Measurements from ENCODE around the gene IGFL3.

The IGFL3 gene

GRCh38 chr19:46144756-46145155 lies 20.3 kb upstream of the IGFL3 start:
- 100% methylated on average over 1 of the region's 3 CpGs for WGBS, 2 experiments (ENCODE audit: insufficient coverage in 2 of 2)
- H3K4me1 ChIP-seq (ENCODE audit: control insufficient read depth, insufficient read depth, low read length, poor library complexity, severe bottlenecking): no peaks in the 10 kb centered on the region
- no peaks in the 10 kb centered on the region for H3K36me3 ChIP-seq (ENCODE audit: control insufficient read depth, insufficient read depth, low read length)
- no peak overlapping the region for H3K4me3 ChIP-seq (ENCODE audit: extremely low read depth, insufficient read depth, low read length, poor library complexity, severe bottlenecking)
- no peaks in the 10 kb centered on the region for H3K9me3 ChIP-seq (ENCODE audit: control insufficient read depth, low read length)
- no peak overlapping the region for H3K27ac ChIP-seq (ENCODE audit: low read depth, low read length, severe bottlenecking)

- H3K4me1 ChIP-seq (ENCODE audit: control insufficient read depth, insufficient read depth, low read length, poor library complexity, severe bottlenecking): no peaks in the 10 kb centered on the region
- 90% methylated on average over 1 of the region's 4 CpGs; no CpG with 5 or more reads in 1 of the 2 experiments for WGBS, 2 experiments (ENCODE audit: insufficient coverage in 2 of 2)
- H3K36me3 ChIP-seq (ENCODE audit: control insufficient read depth, insufficient read depth, low read length): no peaks in the 10 kb centered on the region
- no peaks in the 10 kb centered on the region for H3K9me3 ChIP-seq (ENCODE audit: control insufficient read depth, low read length)
- H3K4me3 ChIP-seq (ENCODE audit: extremely low read depth, insufficient read depth, low read length, poor library complexity, severe bottlenecking): no peak overlapping the region
- no peak overlapping the region for H3K27ac ChIP-seq (ENCODE audit: low read depth, low read length, severe bottlenecking)
Observed at GRCh38 chr19:46142294-46142693, 17.8 kb upstream of the IGFL3 start.

GRCh38 chr19:46141421-46141820 lies 16.9 kb upstream of the IGFL3 start:
- Histone ChIP-seq H3K4me1 (ENCODE audit: control insufficient read depth, insufficient read depth, low read length, poor library complexity, severe bottlenecking) (no peaks in the 10 kb centered on the region), H3K36me3 (ENCODE audit: control insufficient read depth, insufficient read depth, low read length) (no peaks in the 10 kb centered on the region), H3K9me3 (ENCODE audit: control insufficient read depth, low read length) (no peaks in the 10 kb centered on the region), H3K4me3 (ENCODE audit: extremely low read depth, insufficient read depth, low read length, poor library complexity, severe bottlenecking) (no peak overlapping the region), H3K27ac (ENCODE audit: low read depth, low read length, severe bottlenecking) (no peak overlapping the region)
- 92% methylated on average over 1 of the region's 1 CpG; no CpG with 5 or more reads in 1 of the 2 experiments for WGBS, 2 experiments (ENCODE audit: insufficient coverage in 2 of 2)

- H3K4me1 ChIP-seq (ENCODE audit: control insufficient read depth, insufficient read depth, low read length, poor library complexity, severe bottlenecking): peaks cover 18% of the 10 kb centered on the region
- WGBS, 2 experiments (ENCODE audit: insufficient coverage in 2 of 2): 95 to 96% methylated on average over 2 to 4 of the region's 4 CpGs
- no peaks in the 10 kb centered on the region for H3K9me3 ChIP-seq (ENCODE audit: control insufficient read depth, low read length)
Observed at GRCh38 chr19:46137915-46138473, 13.5 kb upstream of the IGFL3 start.

GRCh38 chr19:46134527-46134926 lies 10.0 kb upstream of the IGFL3 start:
- Histone ChIP-seq H3K27ac (ENCODE audit: low read depth, low read length, severe bottlenecking) (peak overlapping the region; percentile 98), H3K4me3 (ENCODE audit: extremely low read depth, insufficient read depth, low read length, poor library complexity, severe bottlenecking) (no peak overlapping the region)

More at GRCh38 chr19:46137915-46138473, 13.5 kb upstream of the IGFL3 start:
- H3K27ac ChIP-seq (ENCODE audit: low read depth, low read length, severe bottlenecking): no peak overlapping the region
- no peaks in the 10 kb centered on the region for H3K36me3 ChIP-seq (ENCODE audit: control insufficient read depth, insufficient read depth, low read length)
- no peak overlapping the region for H3K4me3 ChIP-seq (ENCODE audit: extremely low read depth, insufficient read depth, low read length, poor library complexity, severe bottlenecking)

GRCh38 chr19:46133777-46134241 lies 9.3 kb upstream of the IGFL3 start:
- Histone ChIP-seq H3K4me3 (ENCODE audit: extremely low read depth, insufficient read depth, low read length, poor library complexity, severe bottlenecking) (no peak overlapping the region), H3K27ac (ENCODE audit: low read depth, low read length, severe bottlenecking) (peak overlapping the region; percentile 98), H3K36me3 (ENCODE audit: control insufficient read depth, insufficient read depth, low read length) (no peaks in the 10 kb centered on the region), H3K4me1 (ENCODE audit: control insufficient read depth, insufficient read depth, low read length, poor library complexity, severe bottlenecking) (peaks cover 23% of the 10 kb centered on the region), H3K9me3 (ENCODE audit: control insufficient read depth, low read length) (no peaks in the 10 kb centered on the region)
- 56 to 93% methylated on average over 1 of the region's 1 CpG for WGBS, 2 experiments (ENCODE audit: insufficient coverage in 2 of 2)

More at GRCh38 chr19:46134527-46134926, 10.0 kb upstream of the IGFL3 start:
- H3K4me1 ChIP-seq (ENCODE audit: control insufficient read depth, insufficient read depth, low read length, poor library complexity, severe bottlenecking): peaks cover 23% of the 10 kb centered on the region
- no peaks in the 10 kb centered on the region for H3K36me3 ChIP-seq (ENCODE audit: control insufficient read depth, insufficient read depth, low read length)
- no peaks in the 10 kb centered on the region for H3K9me3 ChIP-seq (ENCODE audit: control insufficient read depth, low read length)

- Histone ChIP-seq H3K36me3 (ENCODE audit: control insufficient read depth, insufficient read depth, low read length) (no peaks in the 10 kb centered on the region), H3K27ac (ENCODE audit: low read depth, low read length, severe bottlenecking) (peak overlapping the region; percentile 98), H3K4me1 (ENCODE audit: control insufficient read depth, insufficient read depth, low read length, poor library complexity, severe bottlenecking) (peaks cover 23% of the 10 kb centered on the region), H3K9me3 (ENCODE audit: control insufficient read depth, low read length) (no peaks in the 10 kb centered on the region), H3K4me3 (ENCODE audit: extremely low read depth, insufficient read depth, low read length, poor library complexity, severe bottlenecking) (peak overlapping the region; percentile 41)
- 50 to 62% methylated on average over 3 of the region's 6 CpGs for whole genome bisulfite sequencing, 2 experiments (ENCODE audit: insufficient coverage in 2 of 2)
Observed at GRCh38 chr19:46133101-46133627, 8.7 kb upstream of the IGFL3 start.

GRCh38 chr19:46132508-46133100 lies 8.1 kb upstream of the IGFL3 start:
- peak overlapping the region; percentile 41 for H3K4me3 ChIP-seq (ENCODE audit: extremely low read depth, insufficient read depth, low read length, poor library complexity, severe bottlenecking)
- H3K4me1 ChIP-seq (ENCODE audit: control insufficient read depth, insufficient read depth, low read length, poor library complexity, severe bottlenecking): peaks cover 23% of the 10 kb centered on the region
- WGBS, 2 experiments (ENCODE audit: insufficient coverage in 2 of 2): 47 to 74% methylated on average over 1 to 4 of the region's 4 CpGs
- no peaks in the 10 kb centered on the region for H3K9me3 ChIP-seq (ENCODE audit: control insufficient read depth, low read length)
- peak overlapping the region; percentile 98 for H3K27ac ChIP-seq (ENCODE audit: low read depth, low read length, severe bottlenecking)
- no peaks in the 10 kb centered on the region for H3K36me3 ChIP-seq (ENCODE audit: control insufficient read depth, insufficient read depth, low read length)

GRCh38 chr19:46131485-46132143 lies 7.1 kb upstream of the IGFL3 start:
- WGBS, 2 experiments (ENCODE audit: insufficient coverage in 2 of 2): 78 to 92% methylated on average over 2 to 7 of the region's 10 CpGs
- Histone ChIP-seq H3K4me3 (ENCODE audit: extremely low read depth, insufficient read depth, low read length, poor library complexity, severe bottlenecking) (peak overlapping the region; percentile 41), H3K27ac (ENCODE audit: low read depth, low read length, severe bottlenecking) (peak overlapping the region; percentile 98), H3K4me1 (ENCODE audit: control insufficient read depth, insufficient read depth, low read length, poor library complexity, severe bottlenecking) (peaks cover 23% of the 10 kb centered on the region), H3K36me3 (ENCODE audit: control insufficient read depth, insufficient read depth, low read length) (no peaks in the 10 kb centered on the region), H3K9me3 (ENCODE audit: control insufficient read depth, low read length) (no peaks in the 10 kb centered on the region)

- Histone ChIP-seq H3K27ac (ENCODE audit: low read depth, low read length, severe bottlenecking) (no peak overlapping the region), H3K36me3 (ENCODE audit: control insufficient read depth, insufficient read depth, low read length) (no peaks in the 10 kb centered on the region), H3K9me3 (ENCODE audit: control insufficient read depth, low read length) (no peaks in the 10 kb centered on the region), H3K4me3 (ENCODE audit: extremely low read depth, insufficient read depth, low read length, poor library complexity, severe bottlenecking) (no peak overlapping the region), H3K4me1 (ENCODE audit: control insufficient read depth, insufficient read depth, low read length, poor library complexity, severe bottlenecking) (peaks cover 27% of the 10 kb centered on the region)
- no CpG with 5 or more reads among the region's 2 CpGs for whole genome bisulfite sequencing, 2 experiments (ENCODE audit: insufficient coverage in 2 of 2)
Observed at GRCh38 chr19:46126086-46126580, 1.6 kb upstream of the IGFL3 start.
